Panc1 (cell line): ENCODE data around the gene ITPR2.

ENCODE experiments used
- CTCF ChIP-seq: fragments of 450-650 bp; IDR thresholded peaks from 2 replicates; pipeline ENCODE4 v1.5.1; 2017; ENCODE audit warnings: mild to moderate bottlenecking
- POLR2AphosphoS5 ChIP-seq: IDR thresholded peaks from 2 replicates; pipeline ENCODE4 v1.6.1; 2012; ENCODE audit warnings: mild to moderate bottlenecking, low read depth, low read length, moderate library complexity
- REST ChIP-seq, 2 experiments: IDR thresholded peaks; 2 replicates each; pipeline ENCODE4 v1.6.1; 2011 to 2012; ENCODE audit warnings: low read depth in 2 of 2, control low read depth in 1 of 2, low read length in 1 of 2, mild to moderate bottlenecking in 1 of 2, moderate library complexity in 1 of 2; ENCODE audit not compliant: insufficient read depth in 1 of 2
- SIN3A ChIP-seq: IDR thresholded peaks from 2 replicates; pipeline ENCODE4 v1.6.1; 2012; ENCODE audit warnings: low read depth, mild to moderate bottlenecking, low read length, moderate library complexity, borderline replicate concordance; ENCODE audit not compliant: insufficient read depth

- TF ChIP-seq CTCF (peak; percentile 15; the same call in 1 of the 2 replicates), REST (IDR thresholded peaks at IDR 0.05; ENCODE audit: insufficient read depth in 1 of 2, low read depth in 2 of 2, low read length in 1 of 2) (no peak), SIN3A (0 out of 2 replicates have a peak, but pooled peaks have one; percentile 45), POLR2AphosphoS5 (peak; percentile 74)
These were observed 141.6 kb downstream of the ITPR2 start for GRCh38 chr12:26691234-26691970.
